COLO668 (cell line): ENCODE data around the gene BNC2.
"Not testable (repeated sequence)": the region's sequence is repeated elsewhere in the genome, so short reads cannot be mapped to it uniquely, and the experiment has no call there.

Experiments
- DNase-seq: peaks from one replicate; lab custom pipeline; 2025; ENCODE audit not compliant: unreplicated experiment; lab: John Stamatoyannopoulos, UW

BNC2 gene

DNA sequence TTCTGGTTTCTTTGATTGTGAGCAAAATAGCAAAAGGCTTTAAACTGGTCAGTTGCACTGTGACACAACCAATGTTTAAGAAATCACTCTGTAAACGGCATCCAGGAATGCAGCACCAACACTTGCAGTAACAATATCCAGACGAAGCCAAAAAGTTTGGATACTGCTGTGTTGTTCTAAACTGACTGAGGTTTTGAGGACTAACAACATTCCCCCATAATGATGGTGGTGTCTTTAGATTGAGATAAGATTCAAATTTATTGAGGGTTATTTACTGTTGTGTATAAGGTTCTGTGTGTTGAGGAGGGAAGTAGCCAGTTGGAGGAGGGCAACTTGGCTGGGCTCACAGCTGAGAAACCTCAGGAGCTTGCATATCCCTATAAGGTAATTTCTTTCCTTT, 353.6 kb downstream of the BNC2 start:
- DNase-seq: no peak

DNA sequence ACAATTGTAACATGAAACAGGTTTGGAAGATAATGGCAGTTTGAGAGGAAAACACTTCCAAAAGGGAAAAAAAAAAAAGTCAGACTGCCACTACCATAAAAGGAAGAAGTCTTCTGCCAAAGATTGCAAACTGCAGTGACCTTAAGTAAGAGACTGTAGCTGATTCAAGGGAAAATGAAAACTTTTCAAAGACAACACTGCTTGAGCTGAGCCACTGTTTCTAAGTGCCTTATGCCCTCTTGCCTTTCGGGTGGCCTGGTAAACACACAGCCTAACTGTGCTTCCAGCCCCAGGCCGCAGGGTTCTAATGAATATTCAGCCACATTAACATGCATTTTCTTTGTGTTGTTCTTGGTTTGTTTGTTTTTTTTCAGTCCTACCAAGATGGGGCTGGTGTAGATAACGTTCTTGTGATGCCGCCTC, 354.6 kb downstream of the BNC2 start:
- no peak for DNase-seq

DNA sequence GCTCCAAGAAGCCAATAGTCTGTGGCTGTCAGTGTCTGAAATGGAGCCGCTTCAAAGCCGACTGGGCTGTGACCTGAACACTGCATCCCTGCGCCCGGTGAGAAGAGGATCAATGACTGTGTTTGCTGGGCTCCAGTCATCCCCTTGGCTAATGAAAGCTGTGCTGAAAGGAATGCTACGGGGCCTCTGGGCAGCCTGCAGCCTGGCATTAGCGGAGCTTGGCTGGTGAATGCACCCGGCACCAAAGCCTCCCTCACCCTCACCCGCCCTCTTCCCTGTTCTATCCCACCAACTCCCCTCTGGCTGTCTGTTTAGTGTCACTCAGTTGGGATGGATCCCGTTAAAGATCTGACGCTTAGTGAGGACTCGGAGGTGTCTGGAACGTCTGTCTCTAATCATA, 355.3 kb downstream of the BNC2 start:
- DNase-seq: no peak

DNA sequence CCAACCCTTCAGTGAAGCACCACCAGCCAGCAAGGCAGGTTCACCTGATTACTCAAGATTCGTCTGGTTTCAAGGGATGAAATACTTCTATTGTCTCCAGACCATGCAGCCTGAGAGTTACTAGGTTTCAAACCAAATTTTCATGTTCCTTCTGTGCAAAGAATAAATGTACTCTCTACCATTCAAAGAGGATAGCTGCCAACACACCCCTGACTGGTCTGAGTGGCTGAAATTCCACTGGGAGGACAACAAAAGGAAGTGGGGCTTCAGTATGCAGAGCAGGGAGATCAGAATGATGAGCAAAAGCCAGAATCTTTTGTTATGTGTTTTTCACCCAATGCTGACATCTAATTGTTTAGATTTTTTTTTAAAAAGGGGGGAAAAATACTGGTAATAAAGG, 356.3 kb downstream of the BNC2 start:
- DNase-seq: no peak

DNA sequence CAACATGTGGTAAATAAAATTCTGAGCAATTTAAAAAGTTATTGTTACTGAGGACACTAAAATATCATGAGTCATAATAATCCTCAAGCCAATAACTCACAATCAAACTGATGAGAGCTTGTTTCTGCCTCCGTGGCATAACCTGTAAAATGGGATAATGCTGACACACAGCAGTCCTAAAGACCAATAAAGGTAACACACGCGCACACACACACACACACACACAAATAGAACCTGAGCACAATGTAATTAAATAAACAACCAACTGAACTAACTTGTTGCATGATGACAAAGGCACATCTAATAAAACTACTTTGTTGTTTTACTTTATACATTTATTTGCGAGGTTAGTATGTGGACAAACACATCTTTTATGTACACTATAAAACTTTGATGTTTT, 358.2 kb downstream of the BNC2 start:
- DNase-seq: no peak

DNA sequence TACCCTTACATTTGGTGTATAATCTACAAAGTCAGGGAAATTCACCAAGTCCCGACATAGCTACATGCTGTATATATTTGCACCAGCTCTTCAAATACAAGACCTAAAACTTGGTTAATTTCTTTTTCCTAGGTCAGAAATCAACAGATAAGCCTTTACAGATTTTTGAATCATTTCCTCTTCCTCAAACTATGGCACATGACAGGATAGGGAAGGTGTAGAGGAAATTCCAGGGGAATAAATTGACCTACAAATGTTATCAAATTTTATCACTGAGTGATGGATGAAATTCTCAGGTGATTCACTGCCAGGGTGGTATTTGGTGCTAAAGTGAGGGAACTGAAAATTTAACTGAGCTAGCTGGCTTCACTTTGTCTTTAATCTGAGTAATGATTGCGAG, 360.0 kb downstream of the BNC2 start:
- no peak for DNase-seq

DNA sequence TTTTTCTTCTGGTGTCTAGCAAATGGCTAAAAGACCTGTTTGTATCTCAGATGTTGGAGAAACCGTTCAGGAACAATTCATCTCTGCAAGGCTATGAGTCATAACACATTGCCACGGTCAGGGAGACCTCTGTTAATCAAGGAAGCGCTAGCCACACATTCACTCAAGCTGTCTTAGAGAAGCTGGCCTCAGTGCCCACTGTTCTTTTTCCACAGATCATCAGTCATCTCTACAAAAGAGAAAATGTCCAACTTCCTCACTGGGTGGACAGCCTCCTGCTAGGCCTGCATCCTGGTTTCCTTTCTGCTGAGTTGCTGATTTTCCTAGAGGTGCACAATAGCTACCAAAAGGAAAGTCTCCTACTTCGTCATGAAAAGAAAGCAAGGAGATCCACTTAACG, 360.5 kb downstream of the BNC2 start:
- DNase-seq: no peak

DNA sequence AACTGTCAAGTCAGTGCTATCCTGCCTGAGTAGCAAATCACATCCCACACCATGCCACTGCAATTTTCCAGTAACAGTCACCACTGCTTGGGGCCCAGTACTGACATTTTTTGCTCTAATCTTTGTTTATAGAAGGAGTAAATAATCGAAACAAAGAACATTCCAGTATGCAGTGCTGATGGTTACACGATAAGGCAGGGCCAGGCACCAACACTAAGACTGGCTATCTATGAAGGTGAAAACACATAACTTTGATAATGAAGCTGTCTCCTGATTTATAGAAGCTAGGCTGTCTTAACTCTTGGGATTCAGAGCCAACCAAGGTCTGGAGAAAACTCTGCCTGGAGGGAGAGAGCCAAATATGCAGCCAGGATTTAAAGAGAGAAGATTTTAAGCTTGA, 365.3 kb downstream of the BNC2 start:
- DNase-seq: no peak

DNA sequence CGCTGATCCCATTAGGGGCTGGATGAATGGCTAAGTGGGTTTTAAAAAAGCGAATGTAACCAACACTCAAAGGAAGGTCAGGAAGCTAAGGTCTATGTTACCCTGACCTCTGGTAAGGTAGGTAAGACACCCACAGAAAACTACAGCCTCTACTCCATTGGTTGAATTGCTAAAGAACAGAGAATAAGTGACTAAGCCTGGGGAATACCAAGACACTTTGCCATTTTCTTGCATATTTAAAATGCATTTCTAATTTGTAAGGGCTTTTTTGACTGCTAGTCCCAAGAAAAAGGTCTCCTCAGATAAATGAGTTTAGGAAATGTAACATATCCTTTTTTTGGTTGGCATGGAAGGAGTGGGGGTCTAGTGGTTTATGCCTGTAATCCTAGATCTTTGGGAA, 368.7 kb downstream of the BNC2 start:
- no peak for DNase-seq

DNA sequence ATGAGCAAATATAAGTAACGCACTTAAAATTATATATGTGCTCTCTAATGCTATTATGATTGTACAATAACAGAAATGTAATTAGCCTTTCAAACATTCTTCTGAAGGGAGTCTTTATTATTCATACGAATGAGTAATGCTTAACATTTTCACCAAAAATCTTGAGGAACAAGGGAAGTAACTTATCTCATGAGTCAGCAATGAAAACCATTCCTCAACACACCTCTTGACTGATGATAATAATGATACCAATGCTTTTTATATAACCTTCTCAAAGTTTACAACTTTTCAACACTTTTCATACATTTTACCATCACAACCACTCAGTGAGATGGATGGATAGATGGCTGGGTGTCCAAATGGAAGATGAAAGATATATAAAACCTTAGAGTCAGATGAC, 369.3 kb downstream of the BNC2 start:
- no peak for DNase-seq

DNA sequence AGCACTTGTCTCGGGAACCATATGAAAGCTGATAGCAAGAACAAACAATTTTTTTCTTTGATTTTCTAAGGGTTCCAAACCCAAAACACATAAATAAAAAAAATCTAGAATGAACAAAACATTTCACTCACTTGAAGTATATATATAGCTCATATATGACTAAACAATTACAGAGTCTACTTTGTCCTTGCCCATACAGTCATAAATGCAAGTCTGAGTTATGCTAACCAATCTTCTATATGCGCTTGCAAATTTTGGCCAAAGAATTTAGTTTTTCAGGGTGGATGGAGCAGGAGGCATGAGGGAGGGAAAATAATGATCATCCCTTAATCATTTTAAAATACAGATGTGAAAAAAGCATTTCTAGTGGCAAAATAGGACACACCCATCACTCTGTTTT, 370.1 kb downstream of the BNC2 start:
- no peak for DNase-seq

DNA sequence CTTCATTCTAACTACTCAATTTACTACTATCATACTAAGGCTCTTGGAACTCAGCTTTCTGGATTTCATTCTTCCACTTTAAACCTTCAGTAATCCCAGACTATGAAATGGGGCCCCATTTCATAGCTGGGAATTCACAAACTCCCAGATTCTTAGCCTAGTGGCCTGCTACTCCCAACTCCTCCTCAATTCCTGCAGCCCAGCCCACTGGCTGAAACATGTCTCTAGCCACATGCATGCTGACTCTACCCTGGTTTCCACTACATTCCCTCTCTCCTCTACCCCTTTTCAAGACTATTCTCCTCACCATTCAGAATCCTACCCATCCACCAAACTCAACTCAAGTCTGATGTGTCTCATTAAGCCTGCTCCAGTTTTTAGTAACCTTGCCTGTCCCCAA, 370.6 kb downstream of the BNC2 start:
- DNase-seq: no peak

DNA sequence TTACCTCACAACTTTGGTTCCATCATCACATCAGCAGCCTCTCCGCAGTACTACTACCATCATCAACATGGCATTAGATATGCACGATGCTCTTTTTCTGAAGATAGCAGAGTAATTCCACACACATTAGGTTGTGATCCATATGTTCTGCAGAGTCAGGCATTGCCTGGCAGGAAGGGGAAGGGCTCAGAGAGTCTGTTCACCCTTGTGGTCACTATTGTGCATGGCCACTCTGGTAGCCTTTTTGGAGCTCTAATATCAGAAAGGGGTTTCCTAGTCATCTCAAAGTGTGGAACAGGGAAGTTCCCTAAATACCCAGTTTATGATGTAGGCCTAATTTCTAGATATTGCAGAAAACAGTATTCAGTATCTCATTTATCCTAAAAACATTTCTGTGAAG, 373.6 kb downstream of the BNC2 start:
- DNase-seq: no peak

DNA sequence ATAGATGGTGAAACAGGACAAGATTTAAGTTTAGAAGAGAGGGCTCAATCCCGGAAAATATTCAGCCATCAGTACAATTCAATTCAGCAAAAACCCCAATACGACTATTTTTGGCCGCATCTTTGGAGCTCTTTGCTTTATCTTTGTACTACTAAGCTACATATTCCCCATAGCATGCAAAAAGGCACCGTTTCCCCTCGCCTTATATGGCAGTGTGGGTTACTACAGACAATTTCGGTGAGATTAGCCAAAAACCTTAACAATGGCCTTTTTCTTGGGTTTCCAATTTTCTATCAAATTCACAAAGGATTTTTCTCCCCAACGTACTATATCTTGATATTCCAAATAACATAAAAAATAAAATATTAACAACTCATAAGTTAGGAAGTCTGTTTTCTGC, 382.6 kb downstream of the BNC2 start:
- no peak for DNase-seq

DNA sequence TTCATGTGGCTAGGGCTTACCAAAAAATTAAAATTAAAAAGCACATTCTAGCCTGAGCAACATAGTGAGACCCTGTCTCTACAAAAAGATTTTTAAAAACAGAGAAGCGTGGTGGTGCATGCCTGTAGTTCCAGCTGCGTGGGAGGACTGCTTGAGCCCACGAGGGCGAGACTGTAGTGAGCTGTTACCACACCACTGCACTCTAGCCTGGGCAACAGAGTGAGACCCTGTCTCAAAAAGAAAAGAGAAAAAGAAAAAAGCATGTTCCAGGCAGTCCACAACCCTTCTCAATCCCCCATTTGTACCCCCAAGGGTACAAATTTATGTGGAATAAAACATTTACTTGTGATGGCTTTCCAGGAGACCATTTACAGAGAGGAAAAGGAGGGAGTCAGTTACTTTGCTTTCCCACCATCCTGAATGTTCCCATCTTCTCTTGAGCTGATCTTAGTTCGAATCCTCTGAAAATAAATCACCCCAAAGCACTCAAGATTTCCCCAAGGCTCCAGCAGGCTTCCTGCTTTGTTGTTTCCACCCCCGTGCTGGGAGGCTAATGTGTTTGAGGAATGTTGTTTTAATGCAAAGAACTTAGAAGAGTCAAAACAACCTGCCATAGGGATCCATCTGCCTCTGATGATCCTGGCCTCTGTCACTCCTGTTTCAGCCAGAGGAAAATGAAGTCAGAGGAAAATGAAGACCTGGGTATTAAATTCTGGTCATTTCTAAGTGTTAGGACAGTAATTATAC, 384.7 kb downstream of the BNC2 start:
- no peak for DNase-seq

DNA sequence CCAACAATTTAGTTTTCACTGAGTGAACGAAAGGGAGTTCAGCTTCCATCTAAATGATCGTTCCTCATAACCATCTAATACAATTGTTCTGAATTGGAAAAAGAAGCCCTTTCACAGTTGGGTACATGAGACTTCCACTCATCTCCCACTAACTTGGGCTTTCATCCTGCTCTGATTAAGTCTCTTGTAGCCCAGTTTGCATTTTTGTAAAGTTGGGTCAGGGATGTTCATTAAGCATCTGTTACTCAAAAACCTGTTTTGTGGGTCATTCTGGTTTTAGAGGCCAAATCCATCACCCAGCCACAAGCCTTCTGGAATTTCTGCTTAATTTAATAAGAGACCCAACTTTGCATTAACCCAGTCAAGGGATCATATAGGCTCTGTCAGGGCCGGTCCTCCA, 385.3 kb downstream of the BNC2 start:
- DNase-seq: no peak

DNA sequence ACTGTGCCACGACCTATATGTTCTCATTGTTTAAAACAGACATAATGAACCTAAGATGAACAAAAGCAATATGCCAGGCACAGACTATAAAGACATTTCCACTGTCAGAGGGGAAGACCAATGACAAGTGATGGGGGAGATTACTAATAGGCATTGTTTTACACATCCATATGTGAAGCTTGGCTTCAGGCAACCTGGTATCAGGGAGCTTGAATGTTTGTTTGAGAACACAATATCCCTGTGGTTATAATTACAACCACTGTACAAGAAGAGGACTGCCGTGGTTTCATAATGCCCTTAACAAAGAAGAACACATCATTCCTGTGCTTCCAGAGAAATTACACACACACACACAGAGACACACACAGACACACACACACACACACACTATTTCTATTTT, 385.7 kb downstream of the BNC2 start:
- DNase-seq: no peak

DNA sequence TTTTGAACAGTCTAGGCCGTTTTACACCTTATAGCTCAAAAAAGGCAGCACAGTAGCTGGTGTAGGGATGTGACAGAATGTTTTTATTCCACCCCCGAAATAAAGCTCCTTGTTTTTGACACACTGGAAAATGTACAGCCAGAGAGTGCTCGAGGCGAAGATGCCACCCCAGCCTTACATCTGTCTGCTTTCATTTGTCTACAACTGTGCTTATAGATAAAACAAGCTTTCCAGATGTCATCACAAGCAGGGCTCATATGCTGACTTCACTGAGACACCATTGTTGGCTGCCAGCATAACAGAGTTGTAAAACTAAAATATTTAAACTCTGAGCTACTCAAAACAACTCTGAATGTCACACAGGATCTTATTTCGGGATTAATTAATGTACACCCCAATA, 386.3 kb downstream of the BNC2 start:
- no peak for DNase-seq

DNA sequence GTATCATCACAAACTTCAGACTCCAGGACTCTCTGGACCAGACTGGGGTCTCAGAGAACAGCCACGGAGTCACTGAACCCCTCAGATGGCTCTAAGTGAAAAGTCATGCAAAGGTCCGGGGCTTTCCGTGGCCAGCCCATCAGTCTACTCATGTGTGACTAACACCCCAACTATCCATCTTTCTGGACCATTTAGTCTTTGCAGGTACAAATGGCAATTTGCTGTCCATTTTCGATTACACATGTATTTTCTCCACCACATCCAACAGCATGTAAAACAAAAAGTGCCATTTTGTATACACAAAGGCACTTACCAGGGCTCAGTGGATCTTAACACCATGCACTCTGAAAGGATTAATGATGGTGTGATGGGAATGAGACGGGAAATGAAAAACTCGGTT, 387.7 kb downstream of the BNC2 start:
- no peak for DNase-seq

DNA sequence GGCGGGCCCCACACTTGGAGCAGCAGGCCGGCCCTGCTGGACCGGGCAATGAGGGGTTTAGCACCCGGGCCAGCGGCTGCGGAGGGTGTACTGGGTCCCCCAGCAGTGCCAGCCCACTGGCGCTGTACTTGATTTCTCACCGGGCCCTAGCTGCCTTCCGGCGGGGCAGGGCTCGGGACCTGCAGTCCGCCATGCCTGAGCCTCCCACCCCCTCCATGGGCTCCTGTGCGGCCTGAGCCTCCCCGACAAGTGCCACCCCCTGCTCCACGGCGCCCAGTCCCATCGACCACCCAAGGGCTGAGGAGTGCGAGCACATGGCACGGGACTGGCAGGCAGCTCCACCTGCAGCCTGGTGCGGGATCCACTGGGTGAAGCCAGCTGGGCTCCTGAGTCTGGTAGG, 389.9 kb downstream of the BNC2 start:
- DNase-seq: not testable (repeated sequence)

DNA sequence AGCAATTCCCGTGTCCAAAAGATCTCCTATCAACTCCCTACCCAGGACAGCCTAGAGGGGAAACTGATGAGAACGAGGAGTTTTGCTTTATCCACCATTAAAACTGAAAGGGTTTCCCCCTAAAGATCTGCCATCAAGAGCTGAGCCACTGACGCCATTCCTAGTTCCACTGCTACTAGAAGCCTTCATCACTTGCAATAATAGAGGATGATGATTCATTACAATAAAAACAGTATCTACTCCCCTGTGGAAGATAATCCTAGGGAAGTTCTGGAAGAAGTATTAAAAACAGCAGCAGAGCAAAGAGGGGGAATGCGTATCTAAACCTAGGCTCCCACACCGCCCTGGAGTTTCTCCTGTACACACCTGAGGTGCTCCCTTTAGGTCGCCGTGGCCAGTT, 394.5 kb downstream of the BNC2 start:
- DNase-seq: no peak

DNA sequence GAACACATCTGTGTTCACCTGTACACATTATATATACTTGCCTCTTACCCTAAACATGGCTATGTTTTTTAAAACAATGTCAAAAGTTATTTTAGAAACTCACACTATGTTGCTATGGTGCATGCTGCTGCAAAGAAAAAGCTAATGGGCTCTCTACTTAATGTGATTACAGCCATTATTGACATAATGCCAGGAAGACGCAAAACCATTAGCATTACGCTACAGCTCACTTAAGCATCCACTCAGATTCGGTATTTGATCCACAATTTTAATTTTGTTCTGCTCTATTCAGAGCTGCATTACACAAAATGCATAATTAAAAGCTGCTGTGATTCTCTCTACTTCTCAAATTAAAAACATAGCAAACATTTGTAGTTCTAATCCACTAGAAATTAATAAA, 395.2 kb downstream of the BNC2 start:
- no peak for DNase-seq

DNA sequence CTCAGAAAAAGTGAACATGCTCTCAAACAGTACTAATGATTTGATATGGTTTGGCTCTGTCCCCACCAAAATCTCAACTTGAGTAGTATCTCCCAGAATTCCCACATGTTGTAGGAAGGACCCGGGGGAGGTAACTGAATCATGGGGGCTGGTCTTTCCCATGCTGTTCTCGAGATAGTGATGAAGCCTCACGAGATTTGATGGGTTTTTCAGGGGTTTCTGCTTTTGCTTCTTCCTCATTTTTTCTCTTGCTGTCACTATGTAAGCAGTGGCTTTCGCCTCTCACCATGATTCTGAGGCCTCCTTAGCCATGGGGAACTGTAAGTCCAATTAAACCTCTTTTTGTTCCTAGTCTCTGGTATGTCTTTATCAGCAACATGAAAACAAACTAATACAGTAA, 401.3 kb downstream of the BNC2 start:
- DNase-seq: no peak

DNA sequence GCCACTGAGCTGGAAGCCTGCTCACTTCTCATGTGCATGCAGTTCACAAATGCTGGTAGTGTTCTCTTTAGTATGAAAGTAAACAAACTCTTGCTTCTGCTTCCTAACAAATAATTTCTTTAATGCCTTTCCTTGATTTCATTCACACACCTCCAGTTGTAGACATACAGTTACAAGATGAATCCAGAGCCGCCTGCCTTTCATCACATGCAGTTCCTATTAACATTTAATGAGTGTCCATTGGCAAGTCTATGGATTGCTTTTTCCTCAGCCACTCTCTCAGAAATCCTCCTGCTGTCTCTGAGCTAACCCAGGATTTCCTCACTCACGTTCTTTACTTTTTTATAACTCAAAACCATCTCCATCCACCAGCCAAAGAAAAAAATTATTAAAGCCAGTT, 408.6 kb downstream of the BNC2 start:
- DNase-seq: no peak
